Fibroblast of pulmonary artery (primary cell): ENCODE data around the gene NANOS1.

ENCODE experiments used
- DNase-seq: peaks from one replicate; pipeline ENCODE4 v3.0.0-alpha.2; 2010; ENCODE audit warnings: low read depth
- H3K4me3 ChIP-seq: replicated peaks from 2 replicates; pipeline ENCODE4 v1.5.1; 2011; ENCODE audit warnings: low read depth, mild to moderate bottlenecking, control low read depth, low read length, moderate library complexity
- CTCF ChIP-seq: IDR thresholded peaks from 2 replicates; pipeline ENCODE4 v1.5.1; 2011; ENCODE audit warnings: mild to moderate bottlenecking, control low read depth, low read length, inconsistent platforms; ENCODE audit errors: missing control alignments

Gene NANOS1

DNA sequence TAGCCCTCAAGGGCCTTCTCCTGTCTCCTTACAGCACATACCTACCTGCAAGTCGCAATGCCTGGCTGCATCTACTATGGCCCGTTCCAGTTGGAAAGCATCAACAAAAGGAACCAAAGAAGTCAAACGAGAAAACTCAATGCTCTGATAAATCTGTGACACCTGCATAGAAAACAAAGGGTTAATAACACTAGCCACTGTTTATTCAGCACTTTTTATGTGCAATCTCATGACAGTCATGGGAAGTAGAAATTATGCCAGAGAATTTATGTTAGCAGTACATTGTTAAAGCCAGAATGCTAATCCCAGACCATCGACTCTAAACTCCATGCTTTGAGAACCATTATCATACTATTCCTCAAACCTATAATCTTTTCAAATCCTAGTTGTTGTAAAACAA is 30.0 kb downstream of the NANOS1 start:
- no peak for TF ChIP-seq CTCF
- no peak for DNase-seq
- H3K4me3 ChIP-seq = no peak overlapping the region

GRCh38 chr10:119060107-119060506 is 30.6 kb downstream of the NANOS1 start:
- no peak overlapping the region for H3K4me3 ChIP-seq
- no peak for TF ChIP-seq CTCF
- no peak for DNase-seq

- TF ChIP-seq CTCF = no peak
- no peak for DNase-seq
- no peak overlapping the region for H3K4me3 ChIP-seq
These were observed 31.8 kb downstream of the NANOS1 start for GRCh38 chr10:119061352-119061751.

DNA sequence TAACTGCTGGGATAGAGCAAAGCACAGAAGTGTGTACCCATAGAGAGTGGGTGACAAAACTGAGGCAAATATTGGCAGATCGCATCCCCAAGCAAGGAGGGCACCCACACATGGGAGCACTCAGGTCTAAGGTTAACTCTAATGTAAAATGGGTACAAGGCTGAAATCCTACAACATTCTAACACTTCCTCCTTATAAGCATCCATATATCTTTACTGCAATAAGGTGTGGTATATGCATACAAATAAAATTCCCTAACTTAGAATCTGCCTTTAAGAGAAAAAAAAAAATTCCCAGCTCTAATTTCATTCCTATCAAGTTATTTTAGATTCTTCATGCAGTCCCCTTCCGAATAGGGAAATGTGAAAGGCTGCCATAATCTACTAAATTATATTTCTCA is 32.4 kb downstream of the NANOS1 start:
- no peak for TF ChIP-seq CTCF
- no peak overlapping the region for H3K4me3 ChIP-seq
- no peak for DNase-seq

DNA sequence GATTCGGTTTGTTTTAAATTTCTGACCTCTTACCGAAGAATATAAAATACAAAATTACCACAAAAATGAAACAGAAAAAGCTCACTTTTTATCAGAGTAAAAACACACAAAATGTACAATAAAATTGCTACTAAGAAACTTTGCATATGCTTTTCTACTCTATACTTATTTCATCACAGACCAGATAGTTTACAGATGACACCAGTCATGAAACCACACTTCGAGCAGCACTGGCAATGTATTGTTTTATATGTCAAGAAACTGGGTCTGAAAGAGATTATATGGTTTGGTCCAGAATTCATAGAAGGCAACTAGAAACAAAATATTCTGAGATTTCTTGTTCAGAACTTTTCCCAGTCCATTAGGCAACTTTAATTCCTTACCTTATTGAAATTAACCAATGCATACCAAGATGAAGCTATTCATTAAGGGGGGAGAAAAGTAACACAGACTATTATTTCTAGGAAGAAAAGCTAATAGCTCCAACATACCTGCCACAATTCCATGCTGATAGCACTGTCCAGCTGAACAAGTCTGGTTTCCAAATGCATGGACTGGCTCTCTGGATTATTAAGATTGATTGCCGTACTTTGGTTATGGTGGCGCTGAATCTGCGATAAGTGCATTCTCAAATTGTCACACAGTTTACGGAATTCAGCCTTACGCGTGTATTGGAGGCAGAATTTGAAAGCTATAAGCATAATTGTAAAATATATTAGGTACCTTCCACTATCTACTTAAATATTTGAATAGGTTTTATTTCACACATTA is 41.1 kb downstream of the NANOS1 start:
- H3K4me3 ChIP-seq = no peak overlapping the region
- no peak for DNase-seq
- TF ChIP-seq CTCF = no peak

DNA sequence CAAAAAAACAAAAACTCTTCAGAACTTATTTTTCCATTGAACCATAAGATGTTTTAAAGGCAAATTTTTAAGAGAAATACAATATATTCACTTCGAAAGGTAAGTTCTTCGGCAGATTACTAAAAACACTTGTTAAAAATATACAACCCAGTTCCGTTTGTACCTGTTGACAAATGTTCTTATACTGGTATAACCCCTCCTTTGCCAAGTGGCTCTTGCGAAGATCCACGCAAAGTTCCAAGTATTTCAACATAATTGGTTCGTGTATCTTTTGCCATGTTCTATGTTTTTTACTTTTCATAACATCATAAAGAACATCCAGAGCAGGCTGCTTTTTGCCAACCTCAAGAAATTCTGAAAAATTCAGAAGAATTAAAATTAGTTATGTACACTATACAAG is 44.1 kb downstream of the NANOS1 start:
- DNase-seq = no peak
- H3K4me3 ChIP-seq = no peak overlapping the region
- TF ChIP-seq CTCF = no peak
